Measurements from ENCODE around the gene CD247. TPM values are rescaled to one million over a fixed set of nuclear protein-coding genes. Genes with fewer than 3 reads are reported as not detected.

The CD247 gene
- total RNA-seq, 1 donor from 2014 or later = 4.7 TPM

DNA sequence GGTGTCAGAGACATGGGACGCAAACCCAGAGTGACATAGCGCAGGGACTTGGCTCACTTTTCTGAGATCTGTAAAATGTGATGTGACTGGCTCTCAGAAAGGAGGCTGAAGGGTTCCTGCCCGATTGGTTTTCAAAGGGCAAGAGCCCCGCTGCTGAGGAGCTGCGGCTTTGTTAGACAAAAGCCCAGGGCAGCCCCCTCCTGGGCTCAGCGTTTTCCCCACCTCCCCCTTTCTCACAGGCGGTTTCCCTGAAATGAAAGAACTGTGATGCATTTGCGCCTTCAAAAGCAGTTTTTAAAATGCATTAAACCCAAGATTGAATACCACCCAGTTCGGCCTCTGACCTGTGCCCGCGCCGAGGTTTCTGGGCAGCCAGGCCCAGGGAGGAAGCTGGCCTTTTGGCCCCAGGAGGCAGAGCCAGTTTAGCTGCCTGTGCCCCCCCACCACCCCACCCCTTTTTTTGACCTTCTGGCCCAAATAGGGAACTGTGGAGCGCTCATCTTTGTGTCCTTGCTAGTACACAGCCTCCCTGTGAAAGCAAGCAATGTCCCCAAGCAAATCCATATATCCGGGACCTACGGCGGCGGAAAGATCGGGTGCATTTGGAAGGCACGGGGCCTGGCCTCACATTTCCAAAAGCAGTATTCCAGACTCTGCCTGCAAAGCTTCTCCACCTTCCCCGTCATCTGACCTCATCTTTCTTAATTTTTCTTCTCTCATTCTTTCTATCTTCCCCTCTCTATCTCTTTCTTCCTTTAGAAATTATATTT, 28.6 kb downstream of the CD247 start:
- DNase-seq (ENCODE audit: low spot score) = no peak

DNA sequence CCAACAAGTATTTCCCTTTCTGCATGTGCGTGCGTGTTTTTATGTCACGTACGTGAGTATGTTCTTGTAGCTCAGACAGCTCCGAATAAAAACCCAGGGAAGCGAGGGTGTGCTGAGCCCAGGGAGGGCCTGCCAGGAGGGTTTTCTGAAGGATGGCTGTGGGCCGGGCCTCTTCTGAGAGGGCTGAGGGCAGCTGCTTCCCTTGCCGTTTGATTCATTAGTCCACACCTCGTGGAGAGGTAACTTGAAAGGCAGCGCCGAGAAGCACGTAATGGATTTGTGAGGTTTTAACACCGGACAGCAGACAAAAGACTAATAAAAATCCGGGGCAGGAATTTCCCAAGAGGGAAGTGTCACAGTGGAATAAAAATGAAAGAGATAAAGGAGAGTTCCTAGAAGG, 29.5 kb downstream of the CD247 start:
- DNase-seq (ENCODE audit: low spot score) = no peak

DNA sequence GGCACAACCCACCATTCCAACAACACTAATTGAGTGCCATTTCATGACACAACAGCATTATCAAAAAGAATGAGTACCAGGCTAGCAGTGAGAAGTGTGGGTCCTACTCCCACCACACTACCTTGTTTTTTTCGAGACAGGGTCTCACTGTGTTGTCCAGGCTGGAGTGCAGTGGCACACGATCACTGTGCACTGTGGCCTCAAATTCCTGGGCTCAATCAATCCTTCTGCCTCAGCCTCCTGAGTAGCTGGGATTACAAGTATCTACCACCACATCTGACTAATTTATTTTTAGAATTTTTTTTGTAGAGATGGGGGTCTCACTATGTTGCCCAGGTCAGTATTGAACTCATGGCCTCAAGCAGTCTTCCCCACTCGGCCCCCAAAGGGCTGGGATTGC, 30.7 kb downstream of the CD247 start:
- no peak for DNase-seq (ENCODE audit: low spot score)

DNA sequence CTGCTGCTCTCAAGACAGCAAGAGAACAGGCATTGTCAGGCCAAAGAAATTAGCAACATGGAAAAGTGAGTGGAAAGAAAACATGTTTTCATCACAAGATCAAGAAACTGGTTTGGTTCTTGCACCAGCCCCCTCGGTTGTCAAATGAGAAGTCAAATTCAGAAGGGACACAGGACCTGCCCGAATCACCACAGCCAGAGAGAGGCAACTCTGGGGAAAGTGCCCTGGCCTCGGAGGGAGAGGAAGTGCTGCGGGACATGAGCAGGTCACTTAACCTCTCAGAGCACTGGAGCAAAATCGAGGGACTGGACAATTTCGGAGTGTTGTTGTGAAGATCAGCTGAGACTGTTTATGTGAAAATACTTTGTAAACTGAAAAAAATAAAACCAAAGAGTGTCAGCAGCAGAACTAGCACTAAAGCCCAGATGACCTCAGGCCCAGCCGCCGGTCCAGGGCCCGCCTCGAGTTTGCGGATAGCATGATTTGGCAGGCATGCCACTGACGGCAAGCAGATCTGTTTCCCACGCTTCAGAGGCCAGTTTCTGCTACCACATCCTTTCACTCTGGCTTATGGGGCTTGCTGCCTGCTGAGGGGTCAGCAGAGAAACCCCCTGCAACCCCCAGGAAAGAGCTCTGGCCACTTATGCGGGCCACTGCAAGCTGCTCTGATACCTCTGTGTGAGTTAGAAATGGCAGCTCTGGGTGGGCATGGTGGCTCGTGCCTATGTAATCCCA, 32.1 kb downstream of the CD247 start:
- DNase-seq (ENCODE audit: low spot score) = no peak

DNA sequence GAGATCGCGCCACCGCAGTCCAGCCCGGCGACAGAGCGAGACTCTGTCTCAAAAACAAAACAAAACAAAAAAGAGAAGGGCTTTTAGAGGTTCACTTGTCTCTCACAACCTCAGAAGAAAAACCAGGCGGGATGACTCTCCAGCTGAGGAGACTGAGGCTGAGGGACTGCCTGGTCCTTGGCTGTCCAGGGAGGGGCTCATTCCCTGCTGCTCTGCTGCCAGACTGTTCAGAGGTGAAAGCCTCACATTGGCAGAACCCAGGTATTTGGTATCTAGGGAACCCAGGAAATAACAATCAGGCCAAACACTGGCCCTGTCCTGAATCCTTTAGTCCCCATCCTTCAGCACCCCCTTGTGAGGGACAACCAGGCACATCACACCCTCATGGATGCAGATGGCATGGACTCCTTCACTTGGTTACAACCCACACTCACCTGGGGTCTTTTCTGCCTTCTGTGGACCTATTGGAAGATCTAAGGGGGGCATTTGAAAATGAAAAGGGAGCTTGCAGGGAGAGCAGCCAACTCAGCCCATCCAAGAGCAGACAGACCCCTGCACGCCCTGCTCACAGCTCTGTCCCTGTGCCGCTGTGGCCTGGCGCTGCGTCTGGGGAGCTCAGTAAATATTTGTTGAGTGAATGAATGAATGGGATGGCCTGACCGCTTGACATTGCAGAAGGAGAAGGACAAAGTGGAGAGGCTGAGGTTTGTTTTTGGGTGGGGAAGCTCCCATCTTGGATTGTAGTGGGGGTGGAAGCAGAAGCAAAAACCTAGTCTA, 33.4 kb downstream of the CD247 start:
- no peak for DNase-seq (ENCODE audit: low spot score)

DNA sequence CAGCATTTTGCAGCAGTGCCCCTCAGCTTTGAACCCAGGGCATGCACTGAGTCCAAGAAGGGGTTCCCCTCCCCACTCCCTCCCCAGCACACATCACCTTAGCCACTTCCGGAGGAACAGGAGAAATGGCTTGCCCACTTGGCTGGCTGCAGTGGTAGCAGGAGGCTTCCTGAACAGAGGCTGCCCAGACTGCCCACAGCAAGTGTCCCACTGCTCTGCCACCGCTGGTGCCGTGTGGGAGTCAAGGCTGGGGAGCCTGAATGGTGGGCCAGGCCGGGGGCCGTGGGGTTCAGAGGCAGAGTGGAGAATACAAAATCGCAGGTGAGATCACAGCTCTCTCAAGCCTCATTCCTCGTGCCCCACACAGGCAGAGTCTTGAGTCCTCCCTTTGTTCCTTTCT, 34.5 kb downstream of the CD247 start:
- DNase-seq (ENCODE audit: low spot score) = no peak

DNA sequence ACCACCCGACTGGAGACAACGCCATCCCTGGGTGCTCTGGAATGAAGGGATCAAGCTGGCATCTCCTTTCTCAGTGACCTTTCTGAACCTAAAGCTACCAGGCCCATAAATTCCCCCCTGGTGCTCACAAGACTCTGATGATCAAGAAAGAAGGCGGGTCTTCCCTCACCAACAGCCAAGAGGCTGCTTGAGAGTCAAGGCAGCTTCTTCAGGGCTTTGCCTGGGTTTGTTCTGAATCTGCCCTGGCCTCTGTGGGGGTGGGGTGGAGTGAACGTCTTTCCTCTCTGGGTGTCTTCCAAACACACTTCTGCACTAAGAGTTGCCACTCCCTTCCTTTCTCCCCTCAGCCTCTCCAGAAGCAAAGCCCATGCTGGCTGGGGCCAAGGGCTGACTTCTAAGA, 36.1 kb downstream of the CD247 start:
- DNase-seq (ENCODE audit: low spot score) = no peak

DNA sequence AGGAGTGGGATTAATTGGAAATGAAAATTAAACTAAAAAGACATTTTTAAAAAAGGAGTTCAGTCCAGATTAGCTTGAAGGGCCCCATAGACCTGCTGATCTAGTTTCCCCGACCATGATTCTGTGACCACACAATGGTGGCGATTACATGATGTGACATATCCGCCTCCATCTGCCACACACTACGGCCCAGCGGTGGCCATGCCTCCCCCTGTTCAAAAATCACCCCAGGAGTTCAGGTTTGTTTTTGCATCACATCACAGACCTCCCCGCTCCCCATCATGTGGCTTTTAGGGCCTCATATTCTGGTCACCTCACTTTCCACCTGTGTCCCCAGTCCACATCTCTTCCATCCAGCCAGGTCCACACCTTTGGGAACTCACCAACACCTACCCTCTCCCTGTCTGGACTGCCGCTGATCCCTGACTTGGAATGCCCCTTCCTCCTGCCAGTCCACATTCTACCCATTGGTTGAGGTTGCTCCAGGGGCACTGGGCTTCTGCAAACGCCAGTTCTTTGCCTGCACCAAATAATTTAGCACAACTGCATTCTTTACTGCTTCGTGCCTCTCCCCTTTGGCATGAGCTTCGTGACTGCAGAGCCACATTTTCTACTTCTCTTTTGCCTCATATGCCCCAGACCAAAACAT, 38.9 kb downstream of the CD247 start:
- no peak for DNase-seq (ENCODE audit: low spot score)

DNA sequence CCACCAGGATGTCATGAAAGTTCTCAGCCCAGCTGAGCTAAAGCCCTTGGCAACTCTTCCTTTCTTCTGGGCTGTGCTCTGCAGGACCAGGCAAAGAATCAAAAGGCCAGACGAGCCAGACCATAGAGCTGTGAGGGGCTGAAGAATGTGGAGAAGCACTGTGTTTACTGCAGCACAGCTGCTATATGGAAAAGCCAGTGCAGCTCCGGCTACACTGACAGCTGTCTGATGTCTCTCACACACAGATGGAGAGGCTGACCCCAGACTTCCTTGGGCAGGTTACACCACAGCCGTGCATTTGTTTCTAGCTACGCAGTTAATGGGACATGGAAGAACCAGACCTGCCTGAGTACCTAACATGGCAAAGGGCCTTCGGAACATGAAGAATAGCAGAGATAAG, 40.3 kb downstream of the CD247 start:
- no peak for DNase-seq (ENCODE audit: low spot score)

DNA sequence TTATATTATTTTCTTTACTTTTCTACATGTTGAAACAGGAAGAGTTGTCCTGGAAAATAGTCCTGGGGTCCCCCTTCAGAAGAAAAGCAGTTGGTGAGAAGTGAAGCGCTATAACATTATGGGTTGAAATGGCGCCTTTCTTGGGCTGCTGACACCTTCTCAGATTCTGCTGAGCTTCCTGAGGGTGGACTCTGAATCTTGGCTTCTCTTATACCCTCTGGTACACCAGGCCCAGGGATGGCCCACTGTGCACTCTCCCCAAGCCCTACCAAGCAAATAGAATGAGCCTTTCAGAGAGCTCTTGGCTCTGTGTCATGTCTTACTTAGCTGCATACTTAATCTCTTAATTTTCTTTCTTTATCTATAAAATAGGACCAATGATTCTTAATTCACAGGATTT, 42.3 kb downstream of the CD247 start:
- no peak for DNase-seq (ENCODE audit: low spot score)

DNA sequence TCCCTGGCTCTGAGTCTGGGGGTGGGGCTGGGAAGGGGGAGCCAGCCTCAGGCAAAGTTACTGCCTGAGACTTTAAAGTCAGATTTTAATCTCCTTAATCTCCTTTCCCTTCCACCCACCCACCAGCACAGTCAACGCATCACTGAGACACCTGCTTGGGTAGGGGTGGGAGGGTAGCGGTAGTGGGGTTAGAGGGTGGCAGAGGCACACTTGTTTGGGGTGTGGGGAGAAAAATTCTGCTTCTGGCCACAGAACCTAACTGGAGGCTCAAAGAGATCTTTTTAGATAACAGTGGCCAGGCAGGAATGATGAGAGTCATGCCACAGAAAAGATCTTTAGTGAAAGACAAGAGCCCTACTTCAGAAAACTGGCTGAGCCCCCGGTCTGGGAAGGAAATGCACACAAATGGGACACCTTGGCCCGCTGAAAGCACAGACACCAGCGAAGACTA, 44.1 kb downstream of the CD247 start:
- no peak for DNase-seq (ENCODE audit: low spot score)

DNA sequence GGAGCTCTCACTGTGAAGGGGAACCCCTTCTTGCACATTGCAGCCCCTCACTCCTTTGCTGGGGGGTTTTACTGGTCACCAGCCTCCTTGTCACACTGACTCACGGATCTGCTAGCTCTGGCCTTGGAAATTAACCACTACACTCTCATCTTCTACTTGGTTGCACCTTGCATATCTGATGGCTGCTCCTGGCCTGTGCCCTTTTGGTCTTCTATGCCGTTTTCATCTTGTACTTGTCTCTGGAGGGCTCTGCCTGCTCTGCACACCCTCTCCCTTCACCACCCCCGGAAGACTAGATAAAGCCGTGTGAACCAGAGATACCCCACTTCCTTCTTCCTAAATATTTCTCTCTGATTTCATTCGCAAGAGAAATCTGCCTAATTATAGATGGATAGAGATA, 44.6 kb downstream of the CD247 start:
- no peak for DNase-seq (ENCODE audit: low spot score)

DNA sequence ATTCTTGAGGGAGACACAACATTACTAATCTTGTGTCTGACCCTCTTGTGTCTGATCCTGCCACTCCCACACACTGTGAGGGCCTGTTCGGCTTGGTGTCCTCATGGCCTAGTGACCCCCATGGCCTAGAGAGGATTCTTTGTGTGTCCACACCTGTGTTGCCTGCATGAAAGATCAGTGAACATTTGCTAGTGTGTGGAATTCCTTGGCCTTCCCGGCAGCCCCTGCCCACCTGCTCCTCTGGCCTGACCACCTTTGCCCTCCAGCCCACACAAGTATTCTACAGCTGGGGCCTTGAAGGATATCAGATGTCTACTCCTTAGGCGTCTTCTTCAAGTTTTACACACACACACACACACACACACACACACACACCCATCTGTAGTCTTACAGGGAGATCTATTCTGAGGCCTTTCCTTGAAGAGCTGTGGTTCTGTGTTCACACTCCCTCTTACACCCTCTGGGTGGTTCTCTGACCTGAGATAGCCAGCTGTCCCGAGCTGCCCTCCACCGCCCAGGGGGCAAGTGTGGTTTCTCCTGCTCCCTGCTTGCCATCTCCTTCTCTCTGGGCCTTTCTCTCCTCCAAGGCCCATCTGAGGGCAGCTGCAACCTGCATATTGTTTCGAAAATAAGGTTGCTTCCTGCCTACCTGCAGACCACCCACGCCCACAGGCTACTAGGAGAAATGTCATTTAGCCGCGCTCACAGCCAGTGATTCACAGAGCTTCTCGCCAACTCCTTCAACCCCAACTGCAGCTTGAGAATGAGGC, 45.4 kb downstream of the CD247 start:
- no peak for DNase-seq (ENCODE audit: low spot score)

DNA sequence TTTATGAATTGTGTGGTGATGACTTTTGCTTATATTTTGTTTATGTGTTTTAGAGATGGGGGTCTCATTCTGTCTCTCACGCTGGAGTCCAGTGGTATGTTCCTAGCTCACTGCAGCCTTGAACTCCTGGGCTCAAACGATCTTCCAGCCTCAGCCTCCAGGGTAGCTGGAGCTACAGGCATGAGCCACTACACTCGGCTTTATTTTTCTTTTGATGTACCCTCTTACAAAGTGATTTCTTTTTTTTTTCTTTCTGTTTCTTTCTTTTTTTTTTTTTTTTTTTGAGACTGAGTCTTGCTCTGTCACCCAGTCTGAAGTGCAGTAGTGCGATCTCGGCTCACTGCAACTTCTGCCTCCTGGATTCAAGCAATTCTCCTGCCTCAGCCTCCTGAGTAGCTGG, 46.8 kb downstream of the CD247 start:
- no peak for DNase-seq (ENCODE audit: low spot score)

DNA sequence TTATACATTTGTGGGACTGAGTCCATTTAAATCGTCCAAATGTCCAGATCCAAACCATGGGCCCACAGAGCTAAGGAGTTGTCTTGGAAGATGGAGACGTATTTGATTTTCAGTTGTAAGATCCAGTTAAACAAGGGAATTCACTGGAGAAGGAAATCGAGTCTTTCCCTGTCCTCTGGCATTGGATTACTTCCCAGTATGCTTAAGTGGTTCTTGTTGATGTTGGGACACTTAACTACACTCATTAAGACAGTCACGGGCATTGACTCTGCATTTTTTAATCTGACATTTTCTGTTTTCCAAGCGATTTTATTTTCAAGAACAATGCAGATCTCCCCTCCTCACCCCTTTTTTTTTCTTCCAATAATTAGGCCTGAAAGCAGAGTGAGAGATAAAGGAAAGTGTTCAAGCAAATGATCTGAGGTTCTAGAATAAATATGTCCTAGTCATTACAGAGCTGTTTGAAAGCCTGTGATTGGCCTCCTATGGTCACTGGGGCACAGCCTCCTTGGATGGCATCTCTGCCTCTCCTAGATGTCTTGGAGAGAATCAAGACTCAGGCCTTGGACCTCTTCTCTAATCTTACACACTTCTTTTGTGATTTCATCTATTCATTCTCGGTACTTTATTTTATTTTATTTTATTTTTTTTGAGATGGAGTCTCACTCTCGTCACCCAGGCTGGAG, 48.9 kb downstream of the CD247 start:
- DNase-seq (ENCODE audit: low spot score) = no peak

DNA sequence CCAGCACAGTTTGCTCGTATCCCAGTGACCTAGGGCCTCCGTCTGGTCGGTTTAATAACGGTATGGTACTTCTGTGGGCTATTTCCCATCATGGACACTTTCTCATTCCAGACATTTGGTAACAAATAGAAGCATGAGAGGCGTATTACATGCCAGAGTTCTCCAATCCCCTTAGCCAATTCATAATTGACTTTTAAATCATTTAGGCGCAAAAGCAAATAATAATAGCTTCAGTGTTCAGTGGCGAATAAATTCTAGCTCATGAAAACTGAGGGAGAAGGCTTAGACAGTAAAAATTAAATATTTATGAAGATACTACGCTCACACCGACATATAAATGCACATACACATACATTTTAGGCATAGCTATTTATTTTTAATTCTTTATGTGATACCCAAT, 50.6 kb downstream of the CD247 start:
- no peak for DNase-seq (ENCODE audit: low spot score)

DNA sequence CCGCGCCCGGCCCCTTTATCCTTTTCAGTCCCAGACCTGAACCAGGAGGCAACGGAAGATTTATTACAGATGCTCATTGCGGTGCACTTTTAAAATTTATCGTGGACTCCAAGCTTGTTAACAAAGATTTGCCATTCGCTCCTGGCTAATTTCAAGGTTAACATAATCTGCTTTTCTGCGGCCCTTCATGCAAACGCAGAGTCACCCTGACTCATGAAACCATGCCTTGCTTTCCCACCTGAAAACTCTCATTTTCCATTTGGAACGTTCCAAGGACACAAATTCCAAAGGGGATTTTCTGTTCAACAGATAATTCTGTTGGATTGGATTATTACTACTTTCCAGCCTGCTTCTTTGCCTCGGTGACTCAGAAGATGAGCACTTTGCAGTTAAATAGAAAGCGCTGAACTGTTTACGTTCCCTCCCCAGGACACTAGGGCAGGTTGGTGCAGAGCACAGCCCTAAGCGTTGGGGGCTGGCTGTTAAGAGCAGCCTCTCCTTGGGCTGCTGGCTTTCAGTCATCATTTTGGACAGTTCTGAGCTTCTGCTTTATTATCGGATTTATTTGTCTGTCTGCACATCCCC, 51.1 kb downstream of the CD247 start:
- no peak for DNase-seq (ENCODE audit: low spot score)

DNA sequence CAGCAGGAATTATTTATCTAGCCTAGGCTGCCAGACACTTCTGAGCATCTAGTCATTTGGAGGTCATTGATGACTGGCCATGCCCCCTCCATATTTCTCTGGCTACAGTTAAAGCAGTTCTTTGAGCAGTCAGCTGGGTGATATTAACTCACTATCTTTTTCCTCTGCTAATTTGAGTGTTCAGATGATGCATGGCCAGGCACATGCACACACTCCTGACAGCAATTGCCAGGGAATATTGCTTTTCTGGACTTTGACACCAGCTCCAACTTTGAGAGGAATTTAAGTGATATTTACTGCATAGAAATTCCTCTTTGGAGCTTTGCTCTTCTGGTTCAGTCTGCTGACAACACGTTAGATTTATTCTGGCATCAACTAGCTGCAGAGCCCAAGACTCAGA, 52.6 kb downstream of the CD247 start:
- DNase-seq (ENCODE audit: low spot score) = no peak

DNA sequence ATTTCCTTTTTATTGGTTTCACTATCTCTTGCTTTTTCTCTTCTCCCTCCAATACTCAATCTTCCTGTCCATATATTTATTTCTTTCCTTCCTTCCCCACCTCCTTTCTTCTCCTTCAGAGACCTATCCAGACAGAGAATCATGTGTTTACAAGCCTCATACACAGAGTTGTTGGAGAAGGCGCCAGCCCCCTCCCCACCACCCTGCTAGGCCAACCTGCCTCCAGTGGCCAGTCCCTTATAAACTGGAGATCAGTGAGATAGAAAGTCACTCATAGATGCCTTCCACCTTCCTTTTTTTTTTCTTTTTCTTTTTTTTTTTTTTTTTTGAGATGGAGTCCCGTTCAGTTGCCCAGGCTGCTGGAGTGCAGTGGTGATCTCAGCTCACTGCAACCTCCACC, 53.3 kb downstream of the CD247 start:
- DNase-seq (ENCODE audit: low spot score) = no peak

DNA sequence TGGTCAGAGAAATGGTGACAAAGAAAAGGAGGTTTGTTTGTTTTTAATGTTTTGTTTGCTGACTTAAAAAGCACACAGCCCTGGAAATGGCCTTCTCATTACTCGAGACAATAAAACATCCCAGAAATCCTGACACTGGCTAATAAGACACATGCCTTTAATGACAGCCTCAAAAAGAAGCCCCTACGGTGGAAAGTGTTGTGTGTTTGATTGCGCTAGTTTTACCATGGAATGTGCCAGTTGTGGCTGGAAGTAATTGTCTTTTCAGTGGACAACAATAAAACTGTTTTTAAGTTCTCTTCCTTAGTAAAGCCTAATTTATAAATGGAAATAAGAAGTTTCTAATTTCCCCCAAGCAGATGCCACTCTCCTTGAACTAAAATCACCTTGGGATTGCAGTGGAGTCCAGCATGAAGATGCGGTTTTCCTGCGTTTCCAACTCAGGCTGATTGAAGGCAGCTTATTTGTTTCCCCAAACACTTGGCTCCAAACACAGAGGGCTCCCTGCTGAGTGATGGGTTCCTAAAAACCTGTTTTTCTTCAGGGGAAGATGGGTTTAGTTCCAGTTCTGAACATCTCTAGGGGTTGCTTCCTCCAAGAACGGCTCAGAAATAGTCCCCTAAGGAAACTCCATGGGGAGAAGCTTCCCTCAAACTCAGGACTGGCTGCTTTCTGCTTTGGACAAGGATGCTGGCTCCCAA, 54.3 kb downstream of the CD247 start:
- no peak for DNase-seq (ENCODE audit: low spot score)

All from ureter (tissue), 1 donor.